ENCODE measurements around the gene CARMIL1. TPM values are rescaled to one million over a fixed set of nuclear protein-coding genes. Genes with fewer than 3 reads are reported as not detected.

Gene CARMIL1
- total RNA-seq, 1 donor from 2014 or later: 19.1 TPM

- H3K4me1 ChIP-seq (ENCODE audit: insufficient read depth, low read length): peaks cover 14% of the 10 kb centered on the region
- Mint-ChIP-seq H3K27ac (ENCODE audit: unreplicated experiment) (peak overlapping the region; percentile 70), H3K27me3 (ENCODE audit: low read depth, unreplicated experiment) (no peaks in the 10 kb centered on the region), H3K36me3 (ENCODE audit: low read depth, unreplicated experiment) (no peaks in the 10 kb centered on the region), H3K9me3 (ENCODE audit: unreplicated experiment) (no peaks in the 10 kb centered on the region), H3K4me3 (ENCODE audit: unreplicated experiment) (peak overlapping the region; percentile 0), H3K4me1 (ENCODE audit: low read depth, unreplicated experiment) (peaks cover 26% of the 10 kb centered on the region)
- DNase-seq (ENCODE audit: low read depth): peak; percentile 56
- H3K4me3 ChIP-seq (ENCODE audit: insufficient read depth, low read depth, low read length): no peak overlapping the region
- H3K9me3 ChIP-seq (ENCODE audit: insufficient read depth, low read depth, low read length): no peaks in the 10 kb centered on the region
- H3K27me3 ChIP-seq (ENCODE audit: insufficient read depth, low read length): no peaks in the 10 kb centered on the region
- H3K36me3 ChIP-seq (ENCODE audit: insufficient read depth, low read length): no peaks in the 10 kb centered on the region
- H2AFZ ChIP-seq (ENCODE audit: low read depth, low read length): no peak overlapping the region
- no peak overlapping the region for H3K9ac ChIP-seq (ENCODE audit: low read length)
- H3K4me2 ChIP-seq (ENCODE audit: low read length): peak overlapping the region; percentile 15
- no peaks in the 10 kb centered on the region for H4K20me1 ChIP-seq (ENCODE audit: insufficient read depth, low read length)
- TF ChIP-seq EZH2 (IDR thresholded peaks at IDR 0.05; ENCODE audit: insufficient read depth, low read length) (no peak), CTCF (IDR thresholded peaks at IDR 0.05; ENCODE audit: insufficient read depth, low read depth, low read length) (no peak)
- H3K79me2 ChIP-seq (ENCODE audit: insufficient read depth, low read length): no peaks in the 10 kb centered on the region
- H3K27ac ChIP-seq (ENCODE audit: low read depth, low read length): no peak overlapping the region
- no peak for FAIRE-seq
Observed at GRCh38 chr6:25250878-25251277, 28.3 kb upstream of the CARMIL1 start.

GRCh38 chr6:25251426-25251825 lies 27.7 kb upstream of the CARMIL1 start:
- no peak overlapping the region for H3K27ac ChIP-seq (ENCODE audit: low read depth, low read length)
- peak overlapping the region; percentile 70 for H3K27ac Mint-ChIP-seq (ENCODE audit: unreplicated experiment)
- TF ChIP-seq EZH2 (IDR thresholded peaks at IDR 0.05; ENCODE audit: insufficient read depth, low read length) (no peak), CTCF (IDR thresholded peaks at IDR 0.05; ENCODE audit: insufficient read depth, low read depth, low read length) (no peak)
- H3K27me3 Mint-ChIP-seq (ENCODE audit: low read depth, unreplicated experiment): no peaks in the 10 kb centered on the region
- H2AFZ ChIP-seq (ENCODE audit: low read depth, low read length): no peak overlapping the region
- H3K4me1 ChIP-seq (ENCODE audit: insufficient read depth, low read length): peaks cover 14% of the 10 kb centered on the region
- DNase-seq (ENCODE audit: low read depth) (no peak), FAIRE-seq (no peak)
- H3K36me3 Mint-ChIP-seq (ENCODE audit: low read depth, unreplicated experiment): no peaks in the 10 kb centered on the region
- H4K20me1 ChIP-seq (ENCODE audit: insufficient read depth, low read length): no peaks in the 10 kb centered on the region
- H3K9me3 ChIP-seq (ENCODE audit: insufficient read depth, low read depth, low read length): no peaks in the 10 kb centered on the region
- H3K27me3 ChIP-seq (ENCODE audit: insufficient read depth, low read length): no peaks in the 10 kb centered on the region
- no peak overlapping the region for H3K4me3 ChIP-seq (ENCODE audit: insufficient read depth, low read depth, low read length)
- H3K4me3 Mint-ChIP-seq (ENCODE audit: unreplicated experiment): peak overlapping the region; percentile 0
- H3K9me3 Mint-ChIP-seq (ENCODE audit: unreplicated experiment): no peaks in the 10 kb centered on the region
- H3K9ac ChIP-seq (ENCODE audit: low read length): no peak overlapping the region
- H3K4me2 ChIP-seq (ENCODE audit: low read length): no peak overlapping the region
- no peaks in the 10 kb centered on the region for H3K36me3 ChIP-seq (ENCODE audit: insufficient read depth, low read length)
- H3K4me1 Mint-ChIP-seq (ENCODE audit: low read depth, unreplicated experiment): peaks cover 26% of the 10 kb centered on the region
- no peaks in the 10 kb centered on the region for H3K79me2 ChIP-seq (ENCODE audit: insufficient read depth, low read length)

GRCh38 chr6:25253351-25253750 lies 25.8 kb upstream of the CARMIL1 start:
- H3K79me2 ChIP-seq (ENCODE audit: insufficient read depth, low read length): no peaks in the 10 kb centered on the region
- H3K27ac ChIP-seq (ENCODE audit: low read depth, low read length): no peak overlapping the region
- no peak overlapping the region for H3K27ac Mint-ChIP-seq (ENCODE audit: unreplicated experiment)
- no peak overlapping the region for H3K9ac ChIP-seq (ENCODE audit: low read length)
- peaks cover 19% of the 10 kb centered on the region for H3K4me1 Mint-ChIP-seq (ENCODE audit: low read depth, unreplicated experiment)
- DNase-seq (ENCODE audit: low read depth): no peak
- no peaks in the 10 kb centered on the region for H4K20me1 ChIP-seq (ENCODE audit: insufficient read depth, low read length)
- H3K4me2 ChIP-seq (ENCODE audit: low read length): no peak overlapping the region
- no peak for FAIRE-seq
- H3K9me3 Mint-ChIP-seq (ENCODE audit: unreplicated experiment): no peaks in the 10 kb centered on the region
- H3K4me1 ChIP-seq (ENCODE audit: insufficient read depth, low read length): peaks cover 13% of the 10 kb centered on the region
- H3K36me3 ChIP-seq (ENCODE audit: insufficient read depth, low read length): no peaks in the 10 kb centered on the region
- no peak overlapping the region for H3K4me3 ChIP-seq (ENCODE audit: insufficient read depth, low read depth, low read length)
- H2AFZ ChIP-seq (ENCODE audit: low read depth, low read length): no peak overlapping the region
- H3K27me3 Mint-ChIP-seq (ENCODE audit: low read depth, unreplicated experiment): no peaks in the 10 kb centered on the region
- H3K9me3 ChIP-seq (ENCODE audit: insufficient read depth, low read depth, low read length): no peaks in the 10 kb centered on the region
- H3K27me3 ChIP-seq (ENCODE audit: insufficient read depth, low read length): no peaks in the 10 kb centered on the region
- TF ChIP-seq CTCF (IDR thresholded peaks at IDR 0.05; ENCODE audit: insufficient read depth, low read depth, low read length) (no peak), EZH2 (IDR thresholded peaks at IDR 0.05; ENCODE audit: insufficient read depth, low read length) (no peak)
- H3K4me3 Mint-ChIP-seq (ENCODE audit: unreplicated experiment): no peak overlapping the region
- H3K36me3 Mint-ChIP-seq (ENCODE audit: low read depth, unreplicated experiment): no peaks in the 10 kb centered on the region

All from astrocyte (in vitro differentiated cells and primary cell).